ENCODE results near the gene ZNF565. TPM values are rescaled to one million over a fixed set of nuclear protein-coding genes. Genes with fewer than 3 reads are reported as not detected.
A peak's percentile ranks its signal among the peaks of the same experiment; 100 is the strongest.

ZNF565 gene
- polyA plus RNA-seq, 2 of the 4 experiments (the other 2 are of a cell fraction) = 4.5 to 5.6 TPM

- no peak overlapping the region for H3K27ac ChIP-seq
- H3K4me1 ChIP-seq = no peaks in the 10 kb centered on the region
- FAIRE-seq (peak; percentile 63), DNase-seq (ENCODE audit: low read depth in 1 of 2, low spot score in 1 of 2) (no peak), ATAC-seq (no peak)
- H3K4me3 ChIP-seq = no peak overlapping the region
- H3K9me3 ChIP-seq = peaks cover 99% of the 10 kb centered on the region
- 97% methylated on average over 4 of the region's 4 CpGs for WGBS (ENCODE audit: missing lambda C conversion rate)
- TF ChIP-seq ATOH8 (CRISPR knock-in tag; IDR thresholded peaks at IDR 0.05; ENCODE audit: low read depth) = no peak
- TF ChIP-seq, protein P1, sequence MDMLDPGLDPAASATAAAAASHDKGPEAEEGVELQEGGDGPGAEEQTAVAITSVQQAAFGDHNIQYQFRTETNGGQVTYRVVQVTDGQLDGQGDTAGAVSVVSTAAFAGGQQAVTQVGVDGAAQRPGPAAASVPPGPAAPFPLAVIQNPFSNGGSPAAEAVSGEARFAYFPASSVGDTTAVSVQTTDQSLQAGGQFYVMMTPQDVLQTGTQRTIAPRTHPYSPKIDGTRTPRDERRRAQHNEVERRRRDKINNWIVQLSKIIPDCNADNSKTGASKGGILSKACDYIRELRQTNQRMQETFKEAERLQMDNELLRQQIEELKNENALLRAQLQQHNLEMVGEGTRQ (IDR thresholded peaks at IDR 0.05) = no peak
- H3K4me2 ChIP-seq = no peak overlapping the region
- ChIA-PET CTCF (interaction anchor here (0.9 kb wide), 1 partner anchor 95 kb away, joined by 3 read pairs; no protein-coding TSS in a partner anchor), POLR2A (no interaction called here)
Measured at GRCh38 chr19:36222503-36222902, 8.0 kb upstream of the ZNF565 start.

GRCh38 chr19:36221474-36221873, 7.0 kb upstream of the ZNF565 start:
- WGBS (ENCODE audit: missing lambda C conversion rate) = 93% methylated on average over 4 of the region's 4 CpGs
- Histone ChIP-seq H3K9me3 (peaks cover 99% of the 10 kb centered on the region), H3K4me1 (no peaks in the 10 kb centered on the region), H3K4me2 (no peak overlapping the region), H3K4me3 (no peak overlapping the region), H3K27ac (no peak overlapping the region)
- ChIA-PET CTCF (interaction anchor here (0.6 to 1.0 kb wide), 4 partner anchors 15 to 1067 kb away, joined by 3 to 4 read pairs (median 3); no protein-coding TSS in a partner anchor), POLR2A (no interaction called here)
- DNase-seq (ENCODE audit: low read depth in 1 of 2, low spot score in 1 of 2) = no peak
- ATAC-seq = no peak
- FAIRE-seq = no peak
- TF ChIP-seq NFE2L2 (conservative IDR thresholded peaks at IDR 0.05; ENCODE audit: low read length) (no peak), CEBPB (IDR thresholded peaks at IDR 0.05) (no peak), SMC3 (IDR thresholded peaks at IDR 0.05) (no peak), POLR2AphosphoS2 (conservative IDR thresholded peaks at IDR 0.05; ENCODE audit: low read length) (no peak), SREBF2 (IDR thresholded peaks at IDR 0.05) (no peak), ZNF302 (CRISPR knock-in tag; IDR thresholded peaks at IDR 0.05) (no peak), HOXB13 (CRISPR knock-in tag; IDR thresholded peaks at IDR 0.05; ENCODE audit: low read depth) (no peak), RAD21 (conservative IDR thresholded peaks at IDR 0.05 in 1 of 2, IDR thresholded peaks at IDR 0.05 in 1 of 2) (no peak), RCOR1 (IDR thresholded peaks at IDR 0.05; ENCODE audit: low read depth, low read length) (no peak), RNF2 (IDR thresholded peaks at IDR 0.05; ENCODE audit: borderline replicate concordance, low read depth) (no peak), HMGXB4 (CRISPR knock-in tag; IDR thresholded peaks at IDR 0.05; ENCODE audit: borderline replicate concordance) (no peak), CBX8 (IDR thresholded peaks at IDR 0.05) (no peak), EHMT2 (IDR thresholded peaks at IDR 0.05; ENCODE audit: low read depth) (no peak), ESRRA (IDR thresholded peaks at IDR 0.05; ENCODE audit: borderline replicate concordance, low read length) (no peak), HOXA7 (CRISPR knock-in tag; IDR thresholded peaks at IDR 0.05) (no peak), GATA3 (IDR thresholded peaks at IDR 0.05; ENCODE audit: borderline replicate concordance) (no peak), NR3C1 (IDR thresholded peaks at IDR 0.05) (no peak)
- TF ChIP-seq, protein P2, sequence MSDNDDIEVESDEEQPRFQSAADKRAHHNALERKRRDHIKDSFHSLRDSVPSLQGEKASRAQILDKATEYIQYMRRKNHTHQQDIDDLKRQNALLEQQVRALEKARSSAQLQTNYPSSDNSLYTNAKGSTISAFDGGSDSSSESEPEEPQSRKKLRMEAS (IDR thresholded peaks at IDR 0.05) = no peak
- TF ChIP-seq, protein P3, sequence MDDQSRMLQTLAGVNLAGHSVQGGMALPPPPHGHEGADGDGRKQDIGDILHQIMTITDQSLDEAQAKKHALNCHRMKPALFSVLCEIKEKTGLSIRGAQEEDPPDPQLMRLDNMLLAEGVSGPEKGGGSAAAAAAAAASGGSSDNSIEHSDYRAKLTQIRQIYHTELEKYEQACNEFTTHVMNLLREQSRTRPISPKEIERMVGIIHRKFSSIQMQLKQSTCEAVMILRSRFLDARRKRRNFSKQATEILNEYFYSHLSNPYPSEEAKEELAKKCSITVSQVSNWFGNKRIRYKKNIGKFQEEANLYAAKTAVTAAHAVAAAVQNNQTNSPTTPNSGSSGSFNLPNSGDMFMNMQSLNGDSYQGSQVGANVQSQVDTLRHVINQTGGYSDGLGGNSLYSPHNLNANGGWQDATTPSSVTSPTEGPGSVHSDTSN (IDR thresholded peaks at IDR 0.05) = no peak
- TF ChIP-seq, protein P4, sequence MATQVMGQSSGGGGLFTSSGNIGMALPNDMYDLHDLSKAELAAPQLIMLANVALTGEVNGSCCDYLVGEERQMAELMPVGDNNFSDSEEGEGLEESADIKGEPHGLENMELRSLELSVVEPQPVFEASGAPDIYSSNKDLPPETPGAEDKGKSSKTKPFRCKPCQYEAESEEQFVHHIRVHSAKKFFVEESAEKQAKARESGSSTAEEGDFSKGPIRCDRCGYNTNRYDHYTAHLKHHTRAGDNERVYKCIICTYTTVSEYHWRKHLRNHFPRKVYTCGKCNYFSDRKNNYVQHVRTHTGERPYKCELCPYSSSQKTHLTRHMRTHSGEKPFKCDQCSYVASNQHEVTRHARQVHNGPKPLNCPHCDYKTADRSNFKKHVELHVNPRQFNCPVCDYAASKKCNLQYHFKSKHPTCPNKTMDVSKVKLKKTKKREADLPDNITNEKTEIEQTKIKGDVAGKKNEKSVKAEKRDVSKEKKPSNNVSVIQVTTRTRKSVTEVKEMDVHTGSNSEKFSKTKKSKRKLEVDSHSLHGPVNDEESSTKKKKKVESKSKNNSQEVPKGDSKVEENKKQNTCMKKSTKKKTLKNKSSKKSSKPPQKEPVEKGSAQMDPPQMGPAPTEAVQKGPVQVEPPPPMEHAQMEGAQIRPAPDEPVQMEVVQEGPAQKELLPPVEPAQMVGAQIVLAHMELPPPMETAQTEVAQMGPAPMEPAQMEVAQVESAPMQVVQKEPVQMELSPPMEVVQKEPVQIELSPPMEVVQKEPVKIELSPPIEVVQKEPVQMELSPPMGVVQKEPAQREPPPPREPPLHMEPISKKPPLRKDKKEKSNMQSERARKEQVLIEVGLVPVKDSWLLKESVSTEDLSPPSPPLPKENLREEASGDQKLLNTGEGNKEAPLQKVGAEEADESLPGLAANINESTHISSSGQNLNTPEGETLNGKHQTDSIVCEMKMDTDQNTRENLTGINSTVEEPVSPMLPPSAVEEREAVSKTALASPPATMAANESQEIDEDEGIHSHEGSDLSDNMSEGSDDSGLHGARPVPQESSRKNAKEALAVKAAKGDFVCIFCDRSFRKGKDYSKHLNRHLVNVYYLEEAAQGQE (IDR thresholded peaks at IDR 0.05) = no peak

Measured in A549 (cell line).